AG04449 (cell line): ENCODE results near the gene MAZ.
"Not testable (repeated sequence)": the region's sequence is repeated elsewhere in the genome, so short reads cannot be mapped to it uniquely, and the experiment has no call there.

Experiments used
- CTCF ChIA-PET: fragments of 350-600 bp; formaldehyde crosslinking; extraction: SDS; loops from one replicate; lab custom pipeline; 2021; ENCODE audit warnings: antibody characterized with exemption; lab: Yijun Ruan, JAX
- POLR2A ChIA-PET: fragments of 400-600, 350-600 bp; formaldehyde crosslinking; extraction: SDS; loops from one replicate; lab custom pipeline; 2020; ENCODE audit warnings: antibody characterized with exemption, inconsistent platforms; lab: Yijun Ruan, JAX
- DNase-seq: peaks from one replicate; pipeline ENCODE4 v3.0.0-alpha.2; 2010; ENCODE audit warnings: low read depth, low spot score
- H3K4me3 ChIP-seq: 2 replicates; pipeline ENCODE4 v1.5.1; 2011; ENCODE audit warnings: low read depth, mild to moderate bottlenecking, control low read depth, low read length
- TF ChIP-seq, protein P1 (sequence below): IDR thresholded peaks from one replicate; pipeline ENCODE4 v1.5.1; 2011; ENCODE audit warnings: mild to moderate bottlenecking, moderate library complexity, low read length, control low read depth, inconsistent platforms; ENCODE audit not compliant: insufficient read depth; ENCODE audit errors: missing control alignments

Gene MAZ

DNA sequence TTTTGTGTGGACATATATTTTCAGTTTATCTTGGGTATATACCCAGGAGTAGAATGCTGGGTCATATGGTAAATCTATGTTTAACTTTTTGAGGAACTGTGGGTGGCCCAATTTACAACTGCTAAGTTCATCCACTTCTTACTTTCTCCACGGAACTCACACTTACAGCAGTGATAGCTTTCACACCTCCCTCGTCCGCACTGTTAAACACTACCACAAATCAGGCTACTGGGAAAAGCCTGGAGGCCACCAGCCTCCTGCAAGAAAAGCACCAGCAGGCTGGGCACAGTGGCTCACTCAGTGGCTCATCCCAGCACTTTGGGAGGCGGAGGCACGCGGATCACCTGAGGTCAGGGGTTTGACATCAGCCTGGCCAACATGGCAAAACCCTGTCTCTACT, 43.0 kb upstream of the MAZ start:
- POLR2A ChIA-PET: no interaction called here

DNA sequence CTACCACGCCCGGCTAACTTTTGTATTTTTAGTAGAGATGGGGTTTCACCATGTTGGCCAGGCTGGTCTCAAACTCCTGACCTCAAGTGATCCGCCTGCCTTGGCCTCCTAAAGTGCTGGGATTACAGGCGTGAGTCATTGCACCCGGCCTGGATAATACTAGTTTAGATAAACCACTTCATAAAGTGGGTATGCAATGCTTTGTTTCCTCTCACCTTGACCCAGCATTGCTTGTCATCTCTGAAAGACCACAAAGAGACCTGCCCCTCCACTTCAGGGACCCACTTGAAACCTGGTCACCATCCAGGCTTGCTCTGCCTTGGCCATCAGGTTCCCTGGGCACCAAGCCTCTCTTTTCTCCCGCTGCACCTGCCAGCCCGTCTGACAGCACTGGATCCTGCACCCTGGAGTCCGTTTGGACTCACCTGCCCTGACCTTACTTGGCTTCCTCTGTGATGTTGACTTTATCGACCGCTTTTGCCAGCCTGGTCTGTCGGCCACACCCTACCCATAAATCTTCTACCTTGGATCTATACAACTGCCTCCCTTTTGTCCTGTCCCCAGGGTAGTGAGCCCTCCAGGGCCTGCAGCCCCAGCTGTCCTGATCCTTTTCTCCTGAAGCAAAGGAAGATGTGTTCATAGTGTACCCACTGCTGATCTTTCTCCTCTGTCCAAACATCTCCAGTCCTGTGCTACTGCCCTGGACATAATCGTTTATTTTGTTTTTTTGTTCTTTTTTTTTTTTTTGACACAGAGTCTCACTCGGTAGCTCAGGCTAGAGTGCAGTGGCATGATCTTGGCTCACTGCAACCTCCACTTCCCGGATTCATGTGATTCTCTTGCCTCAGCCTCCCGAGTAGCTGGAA, 40.9 kb upstream of the MAZ start:
- POLR2A ChIA-PET: no interaction called here
- H3K4me3 ChIP-seq: no peak overlapping the region
- CTCF ChIA-PET: interaction anchor here (0.9 to 2.0 kb wide), 2 partner anchors 19 to 36 kb away, joined by 3 to 4 read pairs; no protein-coding TSS in a partner anchor
- no peak for DNase-seq
- TF ChIP-seq, protein P1, sequence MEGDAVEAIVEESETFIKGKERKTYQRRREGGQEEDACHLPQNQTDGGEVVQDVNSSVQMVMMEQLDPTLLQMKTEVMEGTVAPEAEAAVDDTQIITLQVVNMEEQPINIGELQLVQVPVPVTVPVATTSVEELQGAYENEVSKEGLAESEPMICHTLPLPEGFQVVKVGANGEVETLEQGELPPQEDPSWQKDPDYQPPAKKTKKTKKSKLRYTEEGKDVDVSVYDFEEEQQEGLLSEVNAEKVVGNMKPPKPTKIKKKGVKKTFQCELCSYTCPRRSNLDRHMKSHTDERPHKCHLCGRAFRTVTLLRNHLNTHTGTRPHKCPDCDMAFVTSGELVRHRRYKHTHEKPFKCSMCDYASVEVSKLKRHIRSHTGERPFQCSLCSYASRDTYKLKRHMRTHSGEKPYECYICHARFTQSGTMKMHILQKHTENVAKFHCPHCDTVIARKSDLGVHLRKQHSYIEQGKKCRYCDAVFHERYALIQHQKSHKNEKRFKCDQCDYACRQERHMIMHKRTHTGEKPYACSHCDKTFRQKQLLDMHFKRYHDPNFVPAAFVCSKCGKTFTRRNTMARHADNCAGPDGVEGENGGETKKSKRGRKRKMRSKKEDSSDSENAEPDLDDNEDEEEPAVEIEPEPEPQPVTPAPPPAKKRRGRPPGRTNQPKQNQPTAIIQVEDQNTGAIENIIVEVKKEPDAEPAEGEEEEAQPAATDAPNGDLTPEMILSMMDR: no peak

More for the DNA sequence above, 43.0 kb upstream of the MAZ start:
- no peak overlapping the region for H3K4me3 ChIP-seq
- CTCF ChIA-PET: no interaction called here
- no peak for DNase-seq
- TF ChIP-seq, protein P1: no peak

DNA sequence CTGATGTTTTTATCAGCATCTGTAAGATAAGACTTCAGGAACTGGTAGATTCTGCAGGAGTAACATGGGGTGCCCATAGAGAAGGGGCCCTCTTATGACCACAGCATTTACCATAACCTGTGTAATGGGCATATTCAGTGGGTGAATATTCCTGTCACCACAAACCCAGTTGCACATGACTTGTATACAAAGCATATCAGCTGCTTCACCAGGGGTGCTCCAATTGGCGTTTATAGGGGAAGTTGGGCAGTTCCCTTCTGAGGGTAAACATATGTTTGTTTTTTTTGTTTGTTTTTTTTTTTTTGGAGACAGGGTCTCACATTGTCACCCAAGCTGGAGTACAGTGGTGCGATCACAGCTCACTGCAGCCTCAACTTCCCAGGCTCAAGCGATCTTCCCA, 39.8 kb upstream of the MAZ start:
- TF ChIP-seq, protein P1: no peak
- ChIA-PET POLR2A (no interaction called here), CTCF (no interaction called here)
- no peak for DNase-seq
- no peak overlapping the region for H3K4me3 ChIP-seq

DNA sequence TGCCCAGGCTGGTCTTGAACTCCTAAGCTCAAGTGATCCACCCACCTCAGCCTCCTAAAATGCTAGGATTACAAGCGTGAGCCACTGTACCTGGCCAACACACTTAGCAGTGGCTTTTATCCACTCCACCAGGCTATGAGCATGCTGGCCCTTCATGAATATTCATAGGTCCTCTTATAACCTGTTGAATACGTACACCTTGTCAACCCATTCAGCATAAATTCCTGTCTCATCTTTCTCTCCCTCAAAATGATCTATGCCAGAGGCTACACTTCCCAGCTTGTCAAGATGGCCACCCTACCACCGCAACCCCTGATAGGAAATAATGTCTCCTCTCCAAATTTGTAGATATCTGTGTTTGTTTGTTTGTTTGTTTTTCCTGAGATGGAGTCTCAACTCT, 39.3 kb upstream of the MAZ start:
- CTCF ChIA-PET: no interaction called here
- no peak for DNase-seq
- POLR2A ChIA-PET: no interaction called here
- no peak overlapping the region for H3K4me3 ChIP-seq
- TF ChIP-seq, protein P1: no peak

DNA sequence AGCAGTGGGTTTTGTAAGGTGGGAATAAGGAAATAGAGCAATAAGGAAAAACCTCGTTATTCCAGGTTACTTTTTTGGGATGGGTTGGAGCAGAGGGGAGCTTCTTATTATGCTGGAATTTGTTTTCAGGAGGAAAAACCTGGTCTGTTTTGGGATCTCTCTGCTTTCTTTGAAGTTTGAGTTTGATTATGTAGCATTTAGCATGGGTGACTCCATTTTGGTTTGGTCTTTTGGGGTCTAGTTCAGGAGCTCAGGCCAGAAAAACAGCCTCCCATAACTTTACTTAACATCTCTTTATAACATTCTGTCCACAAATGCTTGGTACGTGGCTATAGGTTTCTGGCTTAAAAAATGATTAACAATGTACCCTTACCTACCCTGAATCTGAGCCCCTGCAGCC, 36.8 kb upstream of the MAZ start:
- DNase-seq: no peak
- TF ChIP-seq, protein P1: no peak
- POLR2A ChIA-PET: no interaction called here
- CTCF ChIA-PET: interaction anchor here (0.6 to 2.5 kb wide), 6 partner anchors 9 to 51 kb away, joined by 3 to 7 read pairs (median 3); partner anchors contain the start of gene KIF22
- H3K4me3 ChIP-seq: no peak overlapping the region

DNA sequence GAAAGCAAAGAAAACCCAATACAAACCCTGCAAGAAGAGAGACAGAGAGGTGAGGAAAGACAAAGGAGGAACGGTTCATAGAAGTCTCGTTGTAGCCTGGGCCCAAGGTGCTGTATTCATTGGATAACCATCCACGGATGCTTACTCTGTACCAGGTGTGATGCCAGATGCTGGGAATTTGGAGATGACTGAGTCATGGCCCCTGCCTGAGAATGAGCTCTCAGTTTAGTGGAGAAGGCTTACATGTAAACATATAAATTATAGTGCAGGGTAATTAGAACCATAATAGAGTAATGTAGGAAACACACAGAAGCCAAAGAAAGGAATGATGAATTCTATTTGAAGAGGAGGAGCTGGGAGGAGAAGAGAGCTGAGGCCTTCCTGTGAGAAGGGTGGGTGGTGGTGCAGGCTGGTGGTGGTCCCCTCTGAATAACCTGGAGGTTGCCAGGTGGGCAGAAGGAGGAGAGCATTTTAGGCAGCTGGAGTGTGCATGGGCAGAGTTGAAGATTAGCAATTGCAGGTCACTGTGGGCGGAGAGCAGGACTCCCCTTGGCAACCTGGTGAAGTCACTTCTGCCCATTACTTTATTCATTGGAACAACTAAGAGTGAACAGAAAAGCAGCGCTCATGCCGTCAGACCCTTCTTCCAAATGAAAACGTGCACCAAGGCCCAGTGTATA, 35.9 kb upstream of the MAZ start:
- POLR2A ChIA-PET: no interaction called here
- no peak for DNase-seq
- no peak overlapping the region for H3K4me3 ChIP-seq
- CTCF ChIA-PET: interaction anchor here (0.6 to 2.5 kb wide), 5 partner anchors 10 to 52 kb away, joined by 3 to 7 read pairs (median 3); no protein-coding TSS in a partner anchor
- TF ChIP-seq, protein P1: no peak

DNA sequence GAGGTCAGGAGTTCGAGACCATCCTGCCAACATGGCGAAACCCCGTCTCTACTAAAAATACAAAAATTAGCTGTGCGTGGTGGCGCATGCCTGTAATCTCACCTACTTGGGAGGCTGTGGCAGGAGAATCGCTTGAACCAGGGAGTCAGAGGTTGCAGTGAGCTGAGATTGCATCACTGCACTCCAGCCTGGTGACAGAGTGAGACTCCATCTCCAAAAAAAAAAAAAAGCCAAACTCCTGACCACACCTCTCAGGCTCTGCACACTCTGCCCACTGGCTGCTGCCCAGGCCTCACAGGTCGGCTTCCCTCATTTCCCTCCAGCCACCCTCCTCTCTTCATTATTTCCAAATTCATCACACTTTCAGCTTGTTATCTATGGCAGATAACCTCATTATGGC, 34.0 kb upstream of the MAZ start:
- DNase-seq, H3K4me3 ChIP-seq, POLR2A ChIA-PET: not testable (repeated sequence)
- CTCF ChIA-PET: interaction anchor here (0.6 to 3.4 kb wide), 4 partner anchors 13 to 68 kb away, joined by 3 to 22 read pairs (median 8); partner anchors contain the start of gene KIF22
